ENCODE measurements around the gene ETS1. TPM values are rescaled to one million over a fixed set of nuclear protein-coding genes. Genes with fewer than 3 reads are reported as not detected.

The ETS1 gene
- total RNA-seq, 1 donor = 67.3 TPM

GRCh38 chr11:128551611-128552335 lies 35.6 kb downstream of the ETS1 start:
- DNase-seq (ENCODE audit: insufficient read length, low spot score, missing footprints) = no peak

DNA sequence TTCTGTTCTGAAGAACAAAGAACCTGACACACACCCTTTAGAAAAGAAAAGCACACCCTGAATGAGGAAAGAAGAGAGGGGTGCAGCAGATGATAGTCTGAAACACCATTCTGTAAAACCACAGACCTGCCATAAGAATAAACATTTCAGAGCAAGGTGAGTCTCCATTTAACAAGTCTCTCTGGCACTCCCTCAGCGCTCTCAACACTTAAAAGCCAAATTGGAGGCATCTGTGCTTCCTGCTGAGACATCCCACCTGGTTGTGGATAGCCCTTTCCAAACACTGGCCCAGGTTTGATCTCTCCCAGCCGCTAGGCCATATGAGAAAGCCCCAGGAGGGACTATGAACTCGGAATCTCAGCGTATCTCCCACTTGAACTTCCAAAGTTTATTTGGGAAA lies 36.3 kb downstream of the ETS1 start:
- Histone ChIP-seq H2AFZ (ENCODE audit: low read length) (no peak overlapping the region), H3K27me3 (ENCODE audit: insufficient read depth, low read length) (no peaks in the 10 kb centered on the region)
- TF ChIP-seq CTCF (IDR thresholded peaks at IDR 0.05; ENCODE audit: extremely low read depth, low read depth, low read length) = no peak

More at GRCh38 chr11:128551611-128552335, 35.6 kb downstream of the ETS1 start:
- H3K4me2 ChIP-seq (ENCODE audit: insufficient read depth, low read length) = no peak overlapping the region
- H3K4me1 ChIP-seq (ENCODE audit: insufficient read depth, low read length) = peaks cover 19% of the 10 kb centered on the region
- H3K36me3 ChIP-seq (ENCODE audit: insufficient read depth, low read length) = no peaks in the 10 kb centered on the region
- no peak overlapping the region for H3K4me3 ChIP-seq (ENCODE audit: insufficient read depth, low read length)
- no peaks in the 10 kb centered on the region for H3K79me2 ChIP-seq (ENCODE audit: insufficient read depth, low read length)
- no peaks in the 10 kb centered on the region for H3K27me3 ChIP-seq (ENCODE audit: insufficient read depth, low read length)
- H4K20me1 ChIP-seq (ENCODE audit: insufficient read depth, low read length) = no peaks in the 10 kb centered on the region
- no peak overlapping the region for H2AFZ ChIP-seq (ENCODE audit: low read length)
- no peak for TF ChIP-seq CTCF (IDR thresholded peaks at IDR 0.05; ENCODE audit: extremely low read depth, low read depth, low read length)
- no peaks in the 10 kb centered on the region for H3K9me3 ChIP-seq (ENCODE audit: low read depth, low read length)
- no peak overlapping the region for H3K27ac ChIP-seq (ENCODE audit: low read depth, low read length)

DNA sequence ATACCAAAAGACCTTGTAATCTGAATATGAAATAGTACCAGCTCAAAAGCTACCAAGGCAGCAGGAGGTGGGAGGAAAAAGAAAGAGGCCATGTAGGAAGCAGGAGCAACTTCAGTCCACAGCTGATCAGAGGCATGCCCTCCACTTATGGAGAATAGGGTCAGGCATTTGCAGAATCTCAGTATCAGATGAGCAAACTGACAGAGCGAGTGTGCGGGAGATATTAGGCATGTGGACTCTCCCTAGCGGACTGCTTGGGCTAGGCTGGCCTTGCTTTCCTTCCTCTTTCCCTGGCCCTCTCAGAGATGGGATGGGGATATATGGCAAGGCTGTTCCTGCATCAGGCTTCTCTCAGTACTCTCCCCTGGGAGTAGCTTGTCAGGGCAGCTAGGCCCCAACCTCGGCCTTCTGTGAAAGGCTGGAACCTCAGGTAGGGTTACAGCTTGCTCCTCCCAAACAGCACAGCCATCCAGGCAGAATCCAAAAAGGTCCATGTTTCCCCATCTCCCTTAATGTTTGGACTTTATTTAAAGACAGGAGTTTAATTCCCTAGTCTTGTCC lies 37.0 kb downstream of the ETS1 start:
- H3K27ac ChIP-seq (ENCODE audit: low read depth, low read length) = no peak overlapping the region
- no peaks in the 10 kb centered on the region for H3K36me3 ChIP-seq (ENCODE audit: insufficient read depth, low read length)
- no peak overlapping the region for H2AFZ ChIP-seq (ENCODE audit: low read length)
- H3K27me3 ChIP-seq (ENCODE audit: insufficient read depth, low read length) = no peaks in the 10 kb centered on the region
- no peak overlapping the region for H3K4me3 ChIP-seq (ENCODE audit: insufficient read depth, low read length)
- H3K4me2 ChIP-seq (ENCODE audit: insufficient read depth, low read length) = no peak overlapping the region
- no peak for TF ChIP-seq CTCF (IDR thresholded peaks at IDR 0.05; ENCODE audit: extremely low read depth, low read depth, low read length)
- DNase-seq (ENCODE audit: insufficient read length, low spot score, missing footprints) = no peak
- no peaks in the 10 kb centered on the region for H4K20me1 ChIP-seq (ENCODE audit: insufficient read depth, low read length)
- no peaks in the 10 kb centered on the region for H3K79me2 ChIP-seq (ENCODE audit: insufficient read depth, low read length)
- no peaks in the 10 kb centered on the region for H3K9me3 ChIP-seq (ENCODE audit: low read depth, low read length)
- peaks cover 19% of the 10 kb centered on the region for H3K4me1 ChIP-seq (ENCODE audit: insufficient read depth, low read length)

More for the DNA sequence above, 36.3 kb downstream of the ETS1 start:
- no peak for DNase-seq (ENCODE audit: insufficient read length, low spot score, missing footprints)
- Histone ChIP-seq H3K4me2 (ENCODE audit: insufficient read depth, low read length) (no peak overlapping the region), H3K36me3 (ENCODE audit: insufficient read depth, low read length) (no peaks in the 10 kb centered on the region), H3K27ac (ENCODE audit: low read depth, low read length) (no peak overlapping the region), H3K4me3 (ENCODE audit: insufficient read depth, low read length) (no peak overlapping the region), H3K9me3 (ENCODE audit: low read depth, low read length) (no peaks in the 10 kb centered on the region), H3K4me1 (ENCODE audit: insufficient read depth, low read length) (peaks cover 19% of the 10 kb centered on the region), H3K79me2 (ENCODE audit: insufficient read depth, low read length) (no peaks in the 10 kb centered on the region), H4K20me1 (ENCODE audit: insufficient read depth, low read length) (no peaks in the 10 kb centered on the region)

DNA sequence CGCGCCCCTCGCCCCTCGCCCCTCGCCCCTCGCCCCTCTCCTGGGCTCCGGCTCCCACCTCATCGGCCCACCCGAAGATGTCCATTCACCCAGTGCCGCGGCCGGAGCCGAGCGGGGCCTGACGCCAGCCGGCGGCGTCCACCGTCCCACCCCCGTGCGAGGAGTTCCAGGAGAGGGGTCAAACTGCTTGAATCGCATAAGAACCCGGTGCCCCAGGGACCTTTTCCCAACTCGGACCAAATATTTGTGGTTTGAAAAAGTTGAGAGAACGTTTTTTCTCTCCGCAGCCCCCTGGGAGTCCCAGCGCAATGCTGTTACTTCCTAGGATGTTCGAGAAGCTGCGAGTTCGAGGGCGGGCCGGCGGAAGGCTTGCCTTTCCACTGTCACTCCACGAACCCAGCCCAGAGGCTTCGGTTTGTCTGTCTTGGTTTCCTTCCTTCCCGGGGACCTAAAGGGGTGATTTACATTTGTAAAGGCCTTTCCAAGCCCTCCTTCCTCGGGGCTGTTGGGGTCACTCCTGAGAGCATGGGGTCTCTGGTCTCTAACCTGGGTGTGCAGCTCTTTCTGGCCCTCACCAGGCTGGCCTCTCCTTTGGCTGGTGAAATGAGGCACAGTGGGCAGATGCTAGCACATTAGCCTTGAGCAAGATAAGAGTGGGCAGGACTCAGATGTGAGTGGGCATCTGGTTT lies 38.0 kb downstream of the ETS1 start:
- no peaks in the 10 kb centered on the region for H3K9me3 ChIP-seq (ENCODE audit: low read depth, low read length)
- peaks cover 19% of the 10 kb centered on the region for H3K4me1 ChIP-seq (ENCODE audit: insufficient read depth, low read length)
- DNase-seq (ENCODE audit: insufficient read length, low spot score, missing footprints) = peak; percentile 81
- no peak overlapping the region for H3K27ac ChIP-seq (ENCODE audit: low read depth, low read length)
- no peaks in the 10 kb centered on the region for H4K20me1 ChIP-seq (ENCODE audit: insufficient read depth, low read length)
- peak overlapping the region; percentile 80 for H2AFZ ChIP-seq (ENCODE audit: low read length)
- H3K79me2 ChIP-seq (ENCODE audit: insufficient read depth, low read length) = no peaks in the 10 kb centered on the region
- no peaks in the 10 kb centered on the region for H3K27me3 ChIP-seq (ENCODE audit: insufficient read depth, low read length)
- peak overlapping the region; percentile 75 for H3K4me2 ChIP-seq (ENCODE audit: insufficient read depth, low read length)
- no peak for TF ChIP-seq CTCF (IDR thresholded peaks at IDR 0.05; ENCODE audit: extremely low read depth, low read depth, low read length)
- no peaks in the 10 kb centered on the region for H3K36me3 ChIP-seq (ENCODE audit: insufficient read depth, low read length)
- H3K4me3 ChIP-seq (ENCODE audit: insufficient read depth, low read length) = peak overlapping the region; percentile 73
